ENCODE data around the gene AEBP1. TPM values are rescaled to one million over a fixed set of nuclear protein-coding genes. Genes with fewer than 3 reads are reported as not detected.

Gene AEBP1
- total RNA-seq, 1 donor from 2014 or later, result 35.4 TPM

DNA sequence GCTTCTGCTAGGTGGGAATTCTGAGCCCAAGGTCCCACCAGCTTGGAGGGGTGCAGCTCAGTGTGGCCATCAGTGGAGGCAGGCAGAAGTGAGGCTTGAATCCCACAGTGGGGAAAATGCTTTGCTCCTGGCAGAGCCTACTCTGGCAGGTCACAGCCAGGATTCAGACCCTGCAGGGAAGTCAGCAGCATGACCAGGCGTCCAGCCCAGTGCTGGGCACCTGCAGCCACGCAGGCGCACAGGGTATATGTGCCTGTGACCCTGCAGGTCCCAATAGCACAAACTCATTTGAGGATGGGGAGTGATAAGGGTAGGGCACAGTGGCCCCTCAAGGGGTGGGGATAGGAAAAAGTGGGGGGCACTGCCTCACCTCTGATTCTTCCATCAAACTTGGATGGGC lies 8.4 kb upstream of the AEBP1 start:
- H3K27ac Mint-ChIP-seq (ENCODE audit: unreplicated experiment), result no peak overlapping the region
- H3K4me1 Mint-ChIP-seq (ENCODE audit: low read depth, unreplicated experiment), result peaks cover 10% of the 10 kb centered on the region
- no peak for DNase-seq
- H3K4me3 Mint-ChIP-seq (ENCODE audit: unreplicated experiment), result no peak overlapping the region
- peaks cover 4% of the 10 kb centered on the region for H3K27me3 Mint-ChIP-seq (ENCODE audit: unreplicated experiment)
- H3K36me3 Mint-ChIP-seq (ENCODE audit: unreplicated experiment), result no peaks in the 10 kb centered on the region
- peaks cover 2% of the 10 kb centered on the region for H3K9me3 Mint-ChIP-seq (ENCODE audit: unreplicated experiment)
- TF ChIP-seq, protein P1, sequence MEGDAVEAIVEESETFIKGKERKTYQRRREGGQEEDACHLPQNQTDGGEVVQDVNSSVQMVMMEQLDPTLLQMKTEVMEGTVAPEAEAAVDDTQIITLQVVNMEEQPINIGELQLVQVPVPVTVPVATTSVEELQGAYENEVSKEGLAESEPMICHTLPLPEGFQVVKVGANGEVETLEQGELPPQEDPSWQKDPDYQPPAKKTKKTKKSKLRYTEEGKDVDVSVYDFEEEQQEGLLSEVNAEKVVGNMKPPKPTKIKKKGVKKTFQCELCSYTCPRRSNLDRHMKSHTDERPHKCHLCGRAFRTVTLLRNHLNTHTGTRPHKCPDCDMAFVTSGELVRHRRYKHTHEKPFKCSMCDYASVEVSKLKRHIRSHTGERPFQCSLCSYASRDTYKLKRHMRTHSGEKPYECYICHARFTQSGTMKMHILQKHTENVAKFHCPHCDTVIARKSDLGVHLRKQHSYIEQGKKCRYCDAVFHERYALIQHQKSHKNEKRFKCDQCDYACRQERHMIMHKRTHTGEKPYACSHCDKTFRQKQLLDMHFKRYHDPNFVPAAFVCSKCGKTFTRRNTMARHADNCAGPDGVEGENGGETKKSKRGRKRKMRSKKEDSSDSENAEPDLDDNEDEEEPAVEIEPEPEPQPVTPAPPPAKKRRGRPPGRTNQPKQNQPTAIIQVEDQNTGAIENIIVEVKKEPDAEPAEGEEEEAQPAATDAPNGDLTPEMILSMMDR (IDR thresholded peaks at IDR 0.05; ENCODE audit: partially characterized antibody, unreplicated experiment), result no peak

DNA sequence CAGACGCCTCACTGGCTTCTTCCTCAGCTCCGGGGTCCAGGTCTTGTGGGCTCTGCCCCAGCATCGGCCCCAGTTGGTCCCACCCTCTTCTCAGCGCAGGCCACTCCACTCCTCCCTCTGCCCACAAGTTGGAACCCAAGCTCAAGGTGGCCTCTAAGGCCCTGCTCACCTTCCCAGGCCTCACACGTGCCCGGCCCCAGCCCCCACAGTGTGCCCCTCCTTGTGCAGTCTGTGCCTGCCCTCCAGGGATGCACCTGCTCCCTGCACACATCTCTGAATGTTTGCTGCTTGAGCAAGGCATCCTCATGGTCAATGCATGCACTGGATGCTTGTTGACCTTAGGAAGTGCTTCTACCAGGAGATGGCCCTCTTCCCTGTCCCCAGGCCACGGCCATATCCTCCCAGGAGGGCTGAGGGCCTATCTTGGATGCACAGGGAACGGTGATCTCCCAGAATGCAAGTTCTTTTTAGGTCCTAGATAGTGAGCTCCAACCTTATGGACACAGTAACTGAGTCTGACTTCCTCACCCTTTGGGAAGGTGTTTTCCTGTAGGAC lies 7.7 kb upstream of the AEBP1 start:
- no peak for DNase-seq
- no peaks in the 10 kb centered on the region for H3K36me3 Mint-ChIP-seq (ENCODE audit: unreplicated experiment)
- H3K27me3 Mint-ChIP-seq (ENCODE audit: unreplicated experiment), result peaks cover 4% of the 10 kb centered on the region
- H3K4me3 Mint-ChIP-seq (ENCODE audit: unreplicated experiment), result no peak overlapping the region
- H3K9me3 Mint-ChIP-seq (ENCODE audit: unreplicated experiment), result no peaks in the 10 kb centered on the region
- peaks cover 10% of the 10 kb centered on the region for H3K4me1 Mint-ChIP-seq (ENCODE audit: low read depth, unreplicated experiment)
- no peak overlapping the region for H3K27ac Mint-ChIP-seq (ENCODE audit: unreplicated experiment)
- TF ChIP-seq, protein P1 (IDR thresholded peaks at IDR 0.05; ENCODE audit: partially characterized antibody, unreplicated experiment), result no peak

DNA sequence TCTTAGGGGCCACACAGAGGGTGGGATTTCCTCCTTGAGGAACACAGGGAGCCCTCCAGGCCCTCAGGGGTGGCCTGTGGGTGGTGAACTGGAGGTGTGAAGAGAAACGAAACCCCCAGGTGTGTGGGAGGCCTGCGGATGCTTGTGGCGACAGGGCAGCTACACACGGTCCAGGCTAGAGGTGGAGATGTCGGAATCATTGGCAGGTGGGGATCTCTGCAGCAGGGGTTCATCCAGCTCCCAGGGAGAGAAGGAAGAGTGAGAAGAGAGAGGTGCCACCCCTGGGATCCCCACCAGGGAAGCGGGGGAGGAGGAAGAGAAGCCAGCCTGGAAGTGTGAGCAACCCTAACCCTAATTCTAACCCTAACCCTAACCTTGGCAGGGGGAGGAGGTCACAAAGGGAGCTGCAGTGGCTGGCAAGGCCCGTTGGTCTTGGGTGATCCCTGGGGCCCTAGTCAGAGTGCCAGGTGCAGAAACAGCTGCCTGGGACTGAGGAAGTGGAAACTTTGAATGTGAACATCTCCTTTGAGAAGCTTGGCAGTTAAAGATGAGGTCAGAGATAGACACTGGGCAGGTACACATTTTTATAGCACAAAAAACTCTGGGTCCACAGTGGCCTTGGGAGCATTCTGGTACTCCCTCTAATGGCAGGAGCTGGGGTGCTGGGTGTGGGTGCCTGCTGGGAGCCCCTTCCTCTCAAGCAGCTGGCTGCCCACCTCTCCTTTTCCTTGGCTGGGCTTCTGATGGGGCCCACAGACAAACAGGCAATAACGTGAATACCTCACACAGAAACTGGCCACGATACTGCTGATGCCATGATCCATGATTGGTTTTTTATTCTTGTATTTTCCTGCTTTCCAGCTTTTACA lies 6.8 kb upstream of the AEBP1 start:
- Mint-ChIP-seq H3K36me3 (ENCODE audit: unreplicated experiment) (no peaks in the 10 kb centered on the region), H3K27ac (ENCODE audit: unreplicated experiment) (no peak overlapping the region), H3K27me3 (ENCODE audit: unreplicated experiment) (peaks cover under 1% of the 10 kb centered on the region), H3K9me3 (ENCODE audit: unreplicated experiment) (no peaks in the 10 kb centered on the region), H3K4me3 (ENCODE audit: unreplicated experiment) (no peak overlapping the region), H3K4me1 (ENCODE audit: low read depth, unreplicated experiment) (peaks cover 9% of the 10 kb centered on the region)
- no peak for DNase-seq
- TF ChIP-seq, protein P1 (IDR thresholded peaks at IDR 0.05; ENCODE audit: partially characterized antibody, unreplicated experiment), result no peak

DNA sequence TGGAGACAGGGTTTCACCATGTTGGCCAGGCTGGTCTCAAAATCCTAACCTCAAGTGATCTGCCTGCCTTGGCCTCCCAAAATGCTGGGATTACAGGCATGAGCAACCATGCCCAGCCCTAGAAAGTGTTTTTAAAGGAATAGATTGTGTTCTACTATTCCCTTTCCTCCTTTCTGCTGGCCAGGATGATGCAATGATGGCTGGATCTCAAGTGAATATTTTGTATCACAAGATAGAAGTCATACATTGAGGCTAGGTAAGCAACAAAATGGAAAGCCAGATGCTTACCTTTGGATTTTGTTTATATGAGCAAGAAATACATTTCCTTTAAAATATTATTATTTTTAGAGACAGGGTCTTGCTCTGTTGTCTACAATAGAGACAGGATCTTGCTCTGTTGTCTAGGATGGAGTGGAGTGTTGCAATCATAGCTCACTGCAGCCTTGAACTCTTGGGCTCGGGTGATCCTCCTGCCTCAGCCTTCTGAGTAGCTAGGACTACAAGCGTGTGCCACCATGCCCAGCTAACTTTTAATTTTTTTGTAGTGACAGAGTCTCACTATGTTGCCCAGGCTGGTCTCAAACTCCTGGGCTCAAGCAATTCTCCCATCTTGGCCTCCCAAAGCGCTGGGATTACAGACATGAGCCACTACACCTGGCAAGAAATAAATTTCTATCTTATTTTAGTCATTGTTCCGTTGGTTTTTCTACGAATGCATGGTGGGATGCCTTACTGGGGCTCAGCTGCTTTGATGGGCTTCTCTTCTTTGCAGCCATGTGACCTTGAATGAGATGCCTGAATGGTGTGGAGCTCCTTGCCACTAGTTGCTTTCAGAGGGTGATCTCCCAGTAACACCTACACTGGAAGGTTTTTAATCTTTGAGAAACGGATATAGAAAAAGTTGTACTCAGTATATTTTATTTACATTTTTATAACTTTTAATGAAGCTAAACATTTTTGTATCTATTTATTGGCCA lies 5.8 kb upstream of the AEBP1 start:
- no peak for DNase-seq
- H3K4me1 Mint-ChIP-seq (ENCODE audit: low read depth, unreplicated experiment), result peaks cover 11% of the 10 kb centered on the region
- H3K4me3 Mint-ChIP-seq (ENCODE audit: unreplicated experiment), result no peak overlapping the region
- peaks cover 5% of the 10 kb centered on the region for H3K27me3 Mint-ChIP-seq (ENCODE audit: unreplicated experiment)
- no peaks in the 10 kb centered on the region for H3K36me3 Mint-ChIP-seq (ENCODE audit: unreplicated experiment)
- no peaks in the 10 kb centered on the region for H3K9me3 Mint-ChIP-seq (ENCODE audit: unreplicated experiment)
- TF ChIP-seq, protein P1 (IDR thresholded peaks at IDR 0.05; ENCODE audit: partially characterized antibody, unreplicated experiment), result no peak
- H3K27ac Mint-ChIP-seq (ENCODE audit: unreplicated experiment), result no peak overlapping the region

Data from glutamatergic neuron (in vitro differentiated cells).